K562 (cell line): ENCODE results near the gene QARS1. TPM values are rescaled to one million over a fixed set of nuclear protein-coding genes. Genes with fewer than 3 reads are reported as not detected.

Experiments
- BCLAF1 ChIP-seq, 2 experiments: fragments of 450-650 bp in 1 of 2; IDR thresholded peaks; 2 replicates each; pipeline ENCODE4 v1.6.1; 2011 to 2017; ENCODE audit warnings: low read depth in 2 of 2, antibody characterized with exemption in 1 of 2, borderline replicate concordance in 1 of 2, low read length in 1 of 2, mild to moderate bottlenecking in 1 of 2, mixed read lengths in 1 of 2; ENCODE audit not compliant: control insufficient read depth in 1 of 2
- CHD1 ChIP-seq: fragments of 200-600 bp; sonication (generic); IDR thresholded peaks from one replicate; pipeline ENCODE4 v1.6.1; 2012; ENCODE audit warnings: mild to moderate bottlenecking, moderate library complexity, low read length, inconsistent platforms
- CHD2 ChIP-seq: IDR thresholded peaks from 2 replicates; pipeline ENCODE4 v1.6.1; 2011; ENCODE audit warnings: low read depth, low read length
- CREB3L1 ChIP-seq: fragments of 450-650 bp; IDR thresholded peaks from 2 replicates; pipeline ENCODE4 v1.6.1; 2014; ENCODE audit warnings: low read depth, mild to moderate bottlenecking, moderate library complexity, borderline replicate concordance
- CREM ChIP-seq: IDR thresholded peaks from 2 replicates; pipeline ENCODE4 v1.6.1; 2014; ENCODE audit warnings: antibody characterized with exemption, low read depth
- ETS2 ChIP-seq: IDR thresholded peaks from 2 replicates; pipeline ENCODE4 v1.6.1; 2016; ENCODE audit warnings: borderline replicate concordance, missing genetic modification characterization, mild to moderate bottlenecking, moderate library complexity, missing compliant biosample characterization; ENCODE audit not compliant: poor library complexity, severe bottlenecking
- HLTF ChIP-seq: fragments of 450-650 bp; IDR thresholded peaks from 2 replicates; pipeline ENCODE4 v1.6.1; 2016
- NKRF ChIP-seq: fragments of 450-650 bp; IDR thresholded peaks from 2 replicates; pipeline ENCODE4 v1.6.1; 2016; ENCODE audit warnings: borderline replicate concordance
- RFX5 ChIP-seq: IDR thresholded peaks from 2 replicates; pipeline ENCODE4 v1.6.1; 2011; ENCODE audit warnings: low read depth, mild to moderate bottlenecking, improper control_type of control experiment, low read length
- TCF15 ChIP-seq: fragments of 250-450 bp; sonication (Bioruptor Pico); IDR thresholded peaks from 2 replicates; pipeline ENCODE4 v1.8.0; 2022; ENCODE audit warnings: moderate library complexity, mild to moderate bottlenecking, inconsistent platforms
- ZNF511 ChIP-seq: sonication (generic); formaldehyde crosslinking; IDR thresholded peaks from 2 replicates; pipeline ENCODE4 v1.8.0; 2022; ENCODE audit warnings: mild to moderate bottlenecking, missing genetic modification reagents
- polyA plus RNA-seq, 8 experiments: library from polyadenylated mRNA; depleted of rRNA in 4 of 8; stranded (reverse) in 5 of 8; unstranded in 3 of 8; fragments of >200 nt; fragmentation: Nextera tagmentation in 2 of 8; fragmentation: Illumina TruSeq in 1 of 8; extraction: Ambion mirVana in 2 of 8; extraction: Trizol in 1 of 8; gene quantifications; 2 replicates each; pipeline versions ENCODE4 v1.2.1 to v1.2.3, GENCODE V29; 2011 to 2014; ENCODE audit warnings: inconsistent platforms in 1 of 8, missing spikeins in 1 of 8
- total RNA-seq, 7 experiments: library from RNA; depleted of rRNA in 6 of 7; stranded (reverse); fragments of >200 nt in 6 of 7; fragmentation: Illumina TruSeq in 2 of 7; extraction: Trizol in 2 of 7; gene quantifications; 2 replicates each; pipeline versions ENCODE4 v1.2.1 to v1.2.3, GENCODE V29; 2011 to 2021; ENCODE audit warnings: low replicate concordance in 1 of 7

Gene QARS1
- total and polyA plus RNA-seq, 9 of the 15 experiments (the other 6 are each of a cell fraction or from before 2014, with no cell fraction given), result 148 to 310 (median 273) TPM

- TF ChIP-seq BCLAF1 (IDR thresholded peaks at IDR 0.05; ENCODE audit: borderline replicate concordance in 1 of 2, control insufficient read depth in 1 of 2, low read depth in 2 of 2, low read length in 1 of 2) (no peak), RFX5 (no peak), CREB3L1 (peak; percentile 98), ETS2 (tag) (no peak), HLTF (no peak), NKRF (peak; percentile 25; the same call in 1 of the 2 replicates), CHD1 (no peak), TCF15 (CRISPR knock-in tag) (no peak), CREM (0 out of 2 replicates have a peak, but pooled peaks have one; percentile 5), CHD2 (peak; percentile 100), ZNF511 (CRISPR knock-in tag) (no peak; the same call in 1 of the 2 replicates)
These were observed 10.4 kb downstream of the QARS1 start, which contains the start of gene QRICH1 (continued) for GRCh38 chr3:49093853-49094767.
